OCI-LY7 (cell line): ENCODE measurements around the gene TGM2. TPM values are rescaled to one million over a fixed set of nuclear protein-coding genes. Genes with fewer than 3 reads are reported as not detected.

Source experiments
- BruUV-seq: library from RNA; stranded (reverse); fragments of 400-500 nt; replicated peaks from 2 replicates; lab custom pipeline; 2021; lab: Mats Ljungman, UMichigan
- CTCF ChIA-PET: fragments of 300-600 bp; sonication (Branson Sonifier 250); formaldehyde crosslinking; loops from one replicate; lab custom pipeline; 2022; ENCODE audit warnings: antibody characterized with exemption; ENCODE audit not compliant: unreplicated experiment; lab: Charles Lee
- POLR2A ChIA-PET: fragments of 300-600 bp; sonication (Branson Sonifier 250); formaldehyde crosslinking; loops from one replicate; lab custom pipeline; 2022; ENCODE audit warnings: antibody characterized with exemption; lab: Charles Lee
- DNase-seq: peaks from one replicate; pipeline ENCODE4 v3.0.0-alpha.2; 2015; ENCODE audit warnings: low spot score
- H2AFZ ChIP-seq: fragments of 200-600 bp; sonication (generic), shearing (Covaris generic); 2 replicates; pipeline ENCODE4 v1.6.1; 2014; ENCODE audit warnings: mild to moderate bottlenecking, antibody characterized with exemption, low read length, moderate library complexity
- H3K27ac ChIP-seq: fragments of 200-600 bp; sonication (generic); 2 replicates; pipeline ENCODE4 v1.5.1; 2014; ENCODE audit warnings: mixed run types, low read depth, mild to moderate bottlenecking, moderate library complexity, low read length, inconsistent platforms; ENCODE audit not compliant: poor library complexity, severe bottlenecking
- H3K36me3 ChIP-seq: fragments of 200-600 bp; sonication (generic); 2 replicates; pipeline ENCODE4 v1.6.1; 2014; ENCODE audit warnings: mild to moderate bottlenecking, antibody characterized with exemption, low read length, moderate library complexity, mixed read lengths; ENCODE audit not compliant: insufficient read depth
- H3K4me1 ChIP-seq: fragments of 200-600 bp; sonication (generic); 2 replicates; pipeline ENCODE4 v1.5.1; 2014; ENCODE audit warnings: mild to moderate bottlenecking, low read length; ENCODE audit not compliant: insufficient read depth, poor library complexity, severe bottlenecking
- H3K4me2 ChIP-seq: fragments of 200-600 bp; sonication (generic); 2 replicates; pipeline ENCODE4 v1.6.1; 2014; ENCODE audit warnings: mild to moderate bottlenecking, low read length
- H3K4me3 ChIP-seq: fragments of 200-600 bp; sonication (generic); 2 replicates; pipeline ENCODE4 v1.5.1; 2014; ENCODE audit warnings: mild to moderate bottlenecking, low read depth, low read length; ENCODE audit not compliant: poor library complexity, severe bottlenecking
- H3K79me2 ChIP-seq: fragments of 200-600 bp; sonication (generic); 2 replicates; pipeline ENCODE4 v1.6.1; 2016; ENCODE audit warnings: low read depth, mild to moderate bottlenecking, low read length, moderate library complexity, mixed read lengths; ENCODE audit not compliant: insufficient read depth
- H3K9me2 ChIP-seq: fragments of 200-600 bp; sonication (generic); 2 replicates; pipeline ENCODE4 v1.6.1; 2016; ENCODE audit warnings: mild to moderate bottlenecking, low read length, mixed read lengths; ENCODE audit not compliant: insufficient read depth
- H3K9me3 ChIP-seq: fragments of 200-600 bp; sonication (generic); 2 replicates; pipeline ENCODE4 v1.6.1; 2014; ENCODE audit warnings: mild to moderate bottlenecking, mixed run types, low read length, mixed read lengths
- H4K20me1 ChIP-seq: fragments of 200-600 bp; sonication (generic); 2 replicates; pipeline ENCODE4 v1.6.1; 2014; ENCODE audit warnings: mild to moderate bottlenecking, antibody characterized with exemption, low read length, moderate library complexity, mixed read lengths; ENCODE audit not compliant: insufficient read depth
- EZH2phosphoT487 ChIP-seq: fragments of 200-600 bp; sonication (generic); IDR thresholded peaks from 2 replicates; pipeline ENCODE4 v1.6.1; 2018; ENCODE audit warnings: low read depth, borderline replicate concordance, mild to moderate bottlenecking, mixed run types, antibody characterized with exemption, low read length, moderate library complexity, mixed read lengths
- intact Hi-C: fragments of 100-400 bp; cut with micrococcal nuclease; formaldehyde crosslinking; loops from one replicate; pipeline ENCODE4 v1.10.0; 2022; ENCODE audit not compliant: unreplicated experiment
- total RNA-seq, 2 experiments: library from RNA; depleted of rRNA in 1 of 2; stranded (reverse); fragments of >200 nt in 1 of 2; shearing (Covaris generic) in 1 of 2; gene quantifications; 2 replicates each; pipeline ENCODE4 v1.2.3, GENCODE V29; 2014 to 2022
- TF ChIP-seq, protein P1 (sequence below): fragments of 200-600 bp; sonication (generic); conservative IDR thresholded peaks from 2 replicates; pipeline ENCODE4 v1.5.1; 2014; ENCODE audit warnings: mild to moderate bottlenecking, antibody characterized with exemption, low read length, moderate library complexity, mixed read lengths

TGM2 gene
- total RNA-seq, 2 experiments from 2014 or later = not detected

DNA sequence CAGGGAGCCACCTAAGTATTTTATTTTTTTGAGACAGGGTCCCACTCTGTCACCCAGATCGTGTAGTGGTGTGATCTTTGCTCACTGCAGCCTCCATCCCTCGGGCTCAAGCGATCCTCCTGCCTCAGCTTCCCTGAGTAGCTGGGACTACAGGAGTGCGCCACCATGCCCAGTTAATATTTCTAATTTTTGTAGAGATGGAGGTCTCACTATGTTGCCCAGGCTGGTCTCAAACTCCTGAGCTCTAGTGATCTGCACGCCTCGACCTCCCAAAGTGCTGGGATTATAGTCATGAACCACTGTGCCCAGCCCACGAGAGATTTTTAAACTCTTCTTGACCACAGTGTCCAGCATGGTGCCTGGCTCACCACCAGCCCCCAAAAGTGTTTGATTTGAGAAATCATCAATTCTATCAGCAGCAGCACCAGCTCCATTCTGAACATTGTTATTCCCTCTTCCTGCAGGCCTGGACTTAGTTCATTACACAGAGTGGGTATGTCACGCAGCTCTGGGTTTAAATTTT is 2.3 kb upstream of the TGM2 start:
- BruUV-seq = no TSS peak
- Histone ChIP-seq H3K4me1 (no peaks in the 10 kb centered on the region), H3K4me3 (no peak overlapping the region), H2AFZ (no peak overlapping the region), H3K4me2 (no peak overlapping the region), H3K79me2 (no peaks in the 10 kb centered on the region), H4K20me1 (no peaks in the 10 kb centered on the region), H3K9me2 (no peaks in the 10 kb centered on the region), H3K36me3 (no peaks in the 10 kb centered on the region), H3K27ac (no peak overlapping the region), H3K9me3 (no peaks in the 10 kb centered on the region)
- ChIA-PET POLR2A (no interaction called here), CTCF (no interaction called here)
- TF ChIP-seq, protein P1, sequence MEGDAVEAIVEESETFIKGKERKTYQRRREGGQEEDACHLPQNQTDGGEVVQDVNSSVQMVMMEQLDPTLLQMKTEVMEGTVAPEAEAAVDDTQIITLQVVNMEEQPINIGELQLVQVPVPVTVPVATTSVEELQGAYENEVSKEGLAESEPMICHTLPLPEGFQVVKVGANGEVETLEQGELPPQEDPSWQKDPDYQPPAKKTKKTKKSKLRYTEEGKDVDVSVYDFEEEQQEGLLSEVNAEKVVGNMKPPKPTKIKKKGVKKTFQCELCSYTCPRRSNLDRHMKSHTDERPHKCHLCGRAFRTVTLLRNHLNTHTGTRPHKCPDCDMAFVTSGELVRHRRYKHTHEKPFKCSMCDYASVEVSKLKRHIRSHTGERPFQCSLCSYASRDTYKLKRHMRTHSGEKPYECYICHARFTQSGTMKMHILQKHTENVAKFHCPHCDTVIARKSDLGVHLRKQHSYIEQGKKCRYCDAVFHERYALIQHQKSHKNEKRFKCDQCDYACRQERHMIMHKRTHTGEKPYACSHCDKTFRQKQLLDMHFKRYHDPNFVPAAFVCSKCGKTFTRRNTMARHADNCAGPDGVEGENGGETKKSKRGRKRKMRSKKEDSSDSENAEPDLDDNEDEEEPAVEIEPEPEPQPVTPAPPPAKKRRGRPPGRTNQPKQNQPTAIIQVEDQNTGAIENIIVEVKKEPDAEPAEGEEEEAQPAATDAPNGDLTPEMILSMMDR = no peak
- no peak for TF ChIP-seq EZH2phosphoT487
- no peak for DNase-seq
- intact Hi-C loops = loop anchor here (5.0 kb wide), 1 partner anchor 95 kb away; no protein-coding TSS in a partner anchor

DNA sequence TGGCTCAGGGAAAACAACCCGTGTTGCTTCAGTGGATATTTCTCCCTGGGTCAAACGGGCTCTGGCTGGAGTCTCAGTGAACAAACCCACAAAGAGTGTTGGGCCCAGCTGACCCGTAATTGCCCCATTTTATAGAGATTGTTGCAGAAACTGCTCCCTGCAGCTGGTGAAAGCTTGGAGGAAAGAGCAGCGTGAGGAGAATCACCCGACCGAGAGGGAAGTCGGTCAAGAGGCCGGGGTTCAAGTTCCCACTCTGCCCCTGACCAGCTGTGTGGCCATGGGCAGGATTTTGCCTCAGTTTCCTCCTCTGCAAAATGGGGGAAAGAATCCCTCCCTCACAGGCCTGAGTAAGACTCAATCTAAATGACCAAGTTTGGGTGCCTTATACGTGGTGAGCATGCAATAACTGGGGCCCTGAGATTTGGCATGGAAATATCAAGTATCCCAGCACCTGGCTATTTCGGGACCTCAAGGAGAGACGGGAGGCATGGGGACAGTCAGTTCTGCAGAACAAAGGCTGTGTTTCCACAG is 1.7 kb upstream of the TGM2 start:
- H3K27ac ChIP-seq = no peak overlapping the region
- no peaks in the 10 kb centered on the region for H3K9me3 ChIP-seq
- CTCF ChIA-PET = no interaction called here
- no peaks in the 10 kb centered on the region for H4K20me1 ChIP-seq
- DNase-seq = no peak
- H3K36me3 ChIP-seq = no peaks in the 10 kb centered on the region
- no peaks in the 10 kb centered on the region for H3K4me1 ChIP-seq
- H3K4me3 ChIP-seq = no peak overlapping the region
- no peak overlapping the region for H2AFZ ChIP-seq
- H3K79me2 ChIP-seq = no peaks in the 10 kb centered on the region
- no TSS peak for BruUV-seq
- POLR2A ChIA-PET = interaction anchor here (0.6 kb wide), 1 partner anchor 195 kb away, joined by 3 read pairs; no protein-coding TSS in a partner anchor
- no peak overlapping the region for H3K4me2 ChIP-seq
- H3K9me2 ChIP-seq = no peaks in the 10 kb centered on the region
- TF ChIP-seq, protein P1 = no peak
- no peak for TF ChIP-seq EZH2phosphoT487
- intact Hi-C loops = loop anchor here (5.0 kb wide), 1 partner anchor 94 kb away; no protein-coding TSS in a partner anchor
